ENCODE results near the gene ACTG1. TPM values are rescaled to one million over a fixed set of nuclear protein-coding genes. Genes with fewer than 3 reads are reported as not detected.

Gene ACTG1
- total RNA-seq, 1 donor from 2014 or later: 1,613 TPM

DNA sequence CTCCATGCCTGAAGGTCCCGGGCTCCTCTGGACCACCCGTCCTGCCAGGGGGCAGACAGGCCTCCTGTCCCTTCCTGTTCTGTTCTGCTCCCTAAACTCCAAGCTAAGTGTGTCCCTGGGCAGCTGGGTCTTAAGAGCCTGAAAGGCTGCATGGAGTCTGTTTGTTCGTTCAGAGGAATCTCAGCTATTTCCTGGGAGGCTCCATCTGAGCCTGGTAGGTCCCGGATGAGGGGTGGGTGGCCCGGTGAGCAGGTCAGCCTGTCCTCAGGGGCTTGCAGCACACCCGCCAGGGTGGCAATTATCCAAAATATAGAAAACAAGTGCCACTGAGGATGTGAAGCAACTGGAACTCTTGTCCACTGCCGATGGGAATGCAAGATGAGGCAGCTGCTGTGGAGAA lies 12.6 kb downstream of the ACTG1 start:
- Histone ChIP-seq H3K4me3 (ENCODE audit: low read length in 3 of 3) (no peak overlapping the region), H3K9ac (ENCODE audit: low read depth in 1 of 3, low read length in 3 of 3) (no peak overlapping the region), H3K4me1 (ENCODE audit: control insufficient read depth in 3 of 3, insufficient read depth in 3 of 3, low read length in 3 of 3) (peaks cover 0 to 3% (median 0%) of the 10 kb centered on the region in 3 donors), H3K27ac (ENCODE audit: low read depth, low read length) (no peak overlapping the region), H3K9me3 (ENCODE audit: control insufficient read depth in 3 of 3, low read length in 3 of 3) (no peaks in the 10 kb centered on the region), H3K36me3 (ENCODE audit: control insufficient read depth in 3 of 3, insufficient read depth in 3 of 3, low read length in 3 of 3) (no peaks in the 10 kb centered on the region), H3K27me3 (ENCODE audit: control insufficient read depth in 3 of 3, insufficient read depth in 3 of 3, low read length in 3 of 3) (peaks cover 0 to under 1% (median 0%) of the 10 kb centered on the region in 3 donors)

DNA sequence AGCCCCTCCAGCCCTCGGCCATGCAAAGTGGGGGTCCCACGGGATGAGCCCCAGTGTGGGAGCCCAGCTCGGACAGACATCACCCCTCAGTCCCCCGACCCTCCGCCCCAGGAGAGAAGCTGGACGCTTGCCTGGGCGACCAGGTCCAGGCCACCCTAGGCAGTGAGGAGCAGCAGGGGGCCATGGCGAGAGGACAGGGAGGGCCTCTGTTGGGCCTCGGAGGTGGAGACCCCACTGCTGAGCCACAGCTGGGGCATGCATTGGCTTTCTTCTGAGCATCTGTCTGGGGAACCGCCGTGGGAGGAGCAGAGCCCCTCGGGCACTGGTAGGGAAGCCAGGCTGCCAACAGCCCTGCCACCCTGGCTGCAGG lies 13.0 kb downstream of the ACTG1 start:
- Histone ChIP-seq H3K4me3 (ENCODE audit: low read length in 3 of 3) (no peak overlapping the region), H3K36me3 (ENCODE audit: control insufficient read depth in 3 of 3, insufficient read depth in 3 of 3, low read length in 3 of 3) (no peaks in the 10 kb centered on the region), H3K9me3 (ENCODE audit: control insufficient read depth in 3 of 3, low read length in 3 of 3) (no peaks in the 10 kb centered on the region), H3K4me1 (ENCODE audit: control insufficient read depth in 3 of 3, insufficient read depth in 3 of 3, low read length in 3 of 3) (peaks cover 0 to 3% (median 0%) of the 10 kb centered on the region in 3 donors), H3K9ac (ENCODE audit: low read depth in 1 of 3, low read length in 3 of 3) (peak overlapping the region in 1 of 3 donors; percentile 3), H3K27ac (ENCODE audit: low read depth, low read length) (no peak overlapping the region), H3K27me3 (ENCODE audit: control insufficient read depth in 3 of 3, insufficient read depth in 3 of 3, low read length in 3 of 3) (peaks cover 0 to 5% (median 2%) of the 10 kb centered on the region in 3 donors)

DNA sequence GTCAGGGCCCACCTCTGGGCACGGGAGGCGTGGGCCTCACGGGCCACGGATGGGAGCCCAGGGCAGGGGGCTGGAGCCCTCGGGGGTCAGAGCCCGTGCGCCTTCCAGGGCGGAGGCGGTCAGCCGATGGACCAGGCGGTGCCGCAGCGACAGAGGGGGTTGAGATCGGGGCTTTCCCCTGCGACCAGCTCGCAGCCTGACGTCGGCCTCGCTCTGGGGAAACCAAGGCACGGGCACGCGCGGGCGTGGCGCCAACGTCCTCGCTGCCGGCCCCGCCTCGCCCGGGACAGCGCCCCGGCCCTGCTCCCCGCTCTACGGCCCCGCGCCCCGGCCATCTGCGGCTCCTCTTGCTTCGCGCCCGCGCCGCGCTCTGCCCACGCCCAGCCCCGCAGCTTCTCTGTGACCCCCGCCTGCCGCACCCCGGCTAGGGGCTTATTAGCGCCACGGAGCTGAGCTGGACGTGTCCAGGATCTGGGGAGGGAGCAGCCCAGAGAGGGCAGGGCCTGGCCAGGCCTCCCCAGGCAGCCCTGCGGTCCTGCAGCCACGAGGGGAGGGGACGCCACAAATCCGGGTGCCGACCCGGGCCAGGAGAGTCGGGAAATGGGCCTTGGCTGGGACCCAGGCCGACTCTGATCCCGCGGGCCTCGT lies 13.5 kb downstream of the ACTG1 start:
- H3K4me3 ChIP-seq (ENCODE audit: low read length in 3 of 3): no peak overlapping the region
- peaks cover 0 to 7% (median 6%) of the 10 kb centered on the region in 3 donors for H3K27me3 ChIP-seq (ENCODE audit: control insufficient read depth in 3 of 3, insufficient read depth in 3 of 3, low read length in 3 of 3)

DNA sequence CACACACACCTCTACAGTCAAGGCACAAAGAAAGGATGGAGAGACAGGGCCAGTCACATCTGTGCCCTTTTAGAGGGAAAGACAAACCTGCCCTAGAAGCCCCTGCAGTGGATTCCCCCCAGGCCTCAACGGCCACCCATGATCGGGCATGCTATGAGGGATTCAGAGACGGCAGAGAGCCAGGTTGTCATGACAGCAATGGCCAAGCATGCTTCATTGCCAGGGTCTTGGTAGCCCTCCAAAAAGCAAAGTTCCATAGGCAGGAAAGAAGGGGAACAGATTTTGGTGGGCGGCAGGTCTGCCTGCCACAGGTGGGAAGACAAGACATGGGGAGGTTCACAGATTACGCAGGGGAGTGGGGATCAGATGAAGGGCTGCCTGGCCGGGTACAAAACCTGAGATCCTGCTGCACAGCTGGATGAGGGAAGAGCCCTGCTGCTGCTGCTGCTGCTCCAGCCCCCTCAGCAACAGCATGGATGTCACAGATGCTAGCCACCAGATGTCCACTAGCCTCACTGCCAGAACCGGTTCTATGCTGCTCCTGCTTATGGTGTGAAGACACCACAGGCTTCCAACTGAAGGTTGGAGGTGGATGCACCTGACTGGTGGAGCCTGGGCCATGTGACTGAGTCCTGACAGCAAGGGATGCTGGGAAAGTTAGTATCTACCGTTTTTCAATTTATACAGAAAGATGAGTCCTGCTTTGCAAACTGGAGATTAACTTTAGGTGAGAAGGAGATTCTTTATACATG lies 17.8 kb downstream of the ACTG1 start:
- Histone ChIP-seq H3K9ac (ENCODE audit: low read depth in 1 of 3, low read length in 3 of 3) (no peak overlapping the region), H3K4me3 (ENCODE audit: low read length in 3 of 3) (no peak overlapping the region), H3K4me1 (ENCODE audit: control insufficient read depth in 3 of 3, insufficient read depth in 3 of 3, low read length in 3 of 3) (peaks cover 0 to 5% (median 0%) of the 10 kb centered on the region in 3 donors), H3K27me3 (ENCODE audit: control insufficient read depth in 3 of 3, insufficient read depth in 3 of 3, low read length in 3 of 3) (peaks cover 11 to 23% (median 14%) of the 10 kb centered on the region in 3 donors), H3K9me3 (ENCODE audit: control insufficient read depth in 3 of 3, low read length in 3 of 3) (no peaks in the 10 kb centered on the region), H3K36me3 (ENCODE audit: control insufficient read depth in 3 of 3, insufficient read depth in 3 of 3, low read length in 3 of 3) (no peaks in the 10 kb centered on the region), H3K27ac (ENCODE audit: low read depth, low read length) (no peak overlapping the region)

More for the DNA sequence above, 13.5 kb downstream of the ACTG1 start:
- Histone ChIP-seq H3K9me3 (ENCODE audit: control insufficient read depth in 3 of 3, low read length in 3 of 3) (no peaks in the 10 kb centered on the region), H3K4me1 (ENCODE audit: control insufficient read depth in 3 of 3, insufficient read depth in 3 of 3, low read length in 3 of 3) (peaks cover 0 to 3% (median 0%) of the 10 kb centered on the region in 3 donors), H3K36me3 (ENCODE audit: control insufficient read depth in 3 of 3, insufficient read depth in 3 of 3, low read length in 3 of 3) (no peaks in the 10 kb centered on the region), H3K9ac (ENCODE audit: low read depth in 1 of 3, low read length in 3 of 3) (peak overlapping the region in 1 of 3 donors; percentile 8), H3K27ac (ENCODE audit: low read depth, low read length) (no peak overlapping the region)

DNA sequence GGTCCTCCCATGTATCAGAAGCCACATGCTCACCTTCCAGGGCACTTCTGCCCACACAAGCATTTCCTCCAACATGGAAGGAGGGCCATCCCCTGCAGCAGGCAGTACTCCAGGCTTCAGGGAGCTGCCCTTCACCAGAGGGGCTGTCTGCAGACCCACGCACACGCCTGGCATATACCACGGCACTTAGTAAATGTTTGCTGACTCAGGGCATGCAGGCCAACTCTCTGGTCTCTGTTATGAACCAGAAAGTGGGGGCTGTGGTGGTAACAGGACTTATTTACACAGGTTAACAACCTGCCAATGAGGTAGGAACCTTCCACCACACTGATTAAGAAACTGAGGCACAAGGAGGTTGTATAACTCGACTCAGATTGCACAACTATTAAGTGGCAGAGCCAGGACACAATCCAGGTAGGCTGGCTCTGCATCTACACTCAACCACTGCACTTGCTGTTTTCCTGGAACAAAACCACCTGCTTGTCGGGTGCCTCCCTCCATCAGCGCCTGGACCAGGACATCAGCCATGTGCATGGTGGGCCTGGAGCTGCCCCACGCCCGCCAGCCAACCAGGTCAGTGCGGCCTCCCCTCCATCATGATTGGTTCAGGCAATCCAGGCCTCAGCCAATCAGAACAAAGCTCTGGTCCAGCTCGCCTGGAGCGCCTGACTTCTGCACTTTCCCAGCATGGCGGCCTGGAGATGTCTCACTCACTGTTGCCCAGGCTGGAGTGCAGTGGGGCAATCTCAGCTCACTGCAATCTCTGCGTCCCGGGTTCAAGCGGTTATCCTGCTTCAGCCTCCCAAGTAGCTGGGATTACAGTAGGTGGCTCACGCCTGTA lies 19.2 kb downstream of the ACTG1 start:
- peaks cover 11 to 23% (median 17%) of the 10 kb centered on the region in 3 donors for H3K27me3 ChIP-seq (ENCODE audit: control insufficient read depth in 3 of 3, insufficient read depth in 3 of 3, low read length in 3 of 3)

DNA sequence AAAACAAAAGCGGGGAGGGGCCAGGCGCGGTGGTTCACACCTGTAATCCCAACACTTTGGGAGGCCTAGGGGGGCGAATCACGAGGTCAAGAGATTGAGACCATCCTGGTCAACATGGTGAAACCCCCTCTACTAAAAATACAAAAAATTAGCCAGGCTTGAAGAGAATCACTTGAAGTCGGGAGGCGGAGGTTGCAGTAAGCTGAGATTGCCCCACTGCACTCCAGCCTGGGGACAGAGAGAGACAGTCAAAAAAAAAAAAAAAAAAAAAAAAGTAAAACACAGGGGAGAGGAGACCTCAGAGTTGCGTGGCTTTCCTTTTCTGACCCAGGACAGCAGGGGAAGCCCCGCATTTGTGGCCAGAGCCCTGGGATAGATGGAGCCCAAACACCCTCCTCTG lies 19.9 kb downstream of the ACTG1 start:
- no peak overlapping the region for H3K27ac ChIP-seq (ENCODE audit: low read depth, low read length)
- peaks cover 11 to 23% (median 17%) of the 10 kb centered on the region in 3 donors for H3K27me3 ChIP-seq (ENCODE audit: control insufficient read depth in 3 of 3, insufficient read depth in 3 of 3, low read length in 3 of 3)
- H3K4me1 ChIP-seq (ENCODE audit: control insufficient read depth in 3 of 3, insufficient read depth in 3 of 3, low read length in 3 of 3): peaks cover 0 to 9% (median 4%) of the 10 kb centered on the region in 3 donors
- H3K9ac ChIP-seq (ENCODE audit: low read depth in 1 of 3, low read length in 3 of 3): no peak overlapping the region
- H3K4me3 ChIP-seq (ENCODE audit: low read length in 3 of 3): no peak overlapping the region
- no peaks in the 10 kb centered on the region for H3K36me3 ChIP-seq (ENCODE audit: control insufficient read depth in 3 of 3, insufficient read depth in 3 of 3, low read length in 3 of 3)
- H3K9me3 ChIP-seq (ENCODE audit: control insufficient read depth in 3 of 3, low read length in 3 of 3): no peaks in the 10 kb centered on the region

More for the DNA sequence above, 19.2 kb downstream of the ACTG1 start:
- no peaks in the 10 kb centered on the region for H3K36me3 ChIP-seq (ENCODE audit: control insufficient read depth in 3 of 3, insufficient read depth in 3 of 3, low read length in 3 of 3)
- no peaks in the 10 kb centered on the region for H3K9me3 ChIP-seq (ENCODE audit: control insufficient read depth in 3 of 3, low read length in 3 of 3)
- no peak overlapping the region for H3K9ac ChIP-seq (ENCODE audit: low read depth in 1 of 3, low read length in 3 of 3)
- no peak overlapping the region for H3K4me3 ChIP-seq (ENCODE audit: low read length in 3 of 3)
- peaks cover 0 to 8% (median 3%) of the 10 kb centered on the region in 3 donors for H3K4me1 ChIP-seq (ENCODE audit: control insufficient read depth in 3 of 3, insufficient read depth in 3 of 3, low read length in 3 of 3)
- H3K27ac ChIP-seq (ENCODE audit: low read depth, low read length): no peak overlapping the region

DNA sequence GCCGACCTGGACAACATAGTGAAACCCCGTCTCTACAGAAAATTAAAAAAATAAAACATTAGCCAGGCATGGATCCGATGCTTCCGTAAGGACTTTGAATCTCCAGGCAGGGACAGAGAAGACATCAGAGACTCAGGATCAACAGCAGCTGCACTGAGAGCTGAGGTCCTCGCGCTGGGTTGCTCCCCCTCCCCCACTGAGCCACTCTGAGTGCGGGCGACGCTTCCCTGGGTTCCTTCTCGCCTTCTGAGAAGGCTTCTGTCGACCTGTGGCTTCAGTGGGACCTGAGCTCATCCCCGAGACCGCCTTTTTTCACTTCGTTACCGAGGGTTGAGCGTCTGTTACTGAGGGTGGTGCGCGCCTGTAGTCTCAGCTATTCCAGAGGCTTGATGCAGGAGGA lies 20.4 kb downstream of the ACTG1 start:
- H3K9ac ChIP-seq (ENCODE audit: low read depth in 1 of 3, low read length in 3 of 3): no peak overlapping the region
- H3K27me3 ChIP-seq (ENCODE audit: control insufficient read depth in 3 of 3, insufficient read depth in 3 of 3, low read length in 3 of 3): peaks cover 11 to 23% (median 17%) of the 10 kb centered on the region in 3 donors
- H3K9me3 ChIP-seq (ENCODE audit: control insufficient read depth in 3 of 3, low read length in 3 of 3): no peaks in the 10 kb centered on the region
- no peaks in the 10 kb centered on the region for H3K36me3 ChIP-seq (ENCODE audit: control insufficient read depth in 3 of 3, insufficient read depth in 3 of 3, low read length in 3 of 3)
- H3K4me1 ChIP-seq (ENCODE audit: control insufficient read depth in 3 of 3, insufficient read depth in 3 of 3, low read length in 3 of 3): peaks cover 4 to 13% (median 9%) of the 10 kb centered on the region in 3 donors
- H3K27ac ChIP-seq (ENCODE audit: low read depth, low read length): no peak overlapping the region
- H3K4me3 ChIP-seq (ENCODE audit: low read length in 3 of 3): no peak overlapping the region

DNA sequence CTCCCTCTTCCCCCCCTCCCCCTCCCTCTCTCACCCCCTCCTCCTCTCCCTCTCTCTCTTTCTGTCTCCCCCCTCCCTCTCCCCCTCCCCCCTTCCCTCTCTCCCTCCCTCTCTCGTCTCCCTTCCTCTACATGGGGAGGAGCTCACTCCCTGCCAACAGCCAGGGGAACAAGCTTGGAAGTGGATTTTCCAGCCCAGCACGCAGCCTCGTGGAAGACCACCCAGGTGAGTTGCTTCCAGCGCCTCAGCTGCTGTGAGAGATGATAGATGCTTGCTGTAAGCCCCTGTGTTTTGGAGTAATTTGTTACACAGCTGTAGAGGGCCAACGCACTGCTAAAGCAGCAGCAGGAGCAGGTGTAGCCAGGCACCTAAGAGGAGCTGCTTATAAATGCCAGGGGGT lies 20.8 kb downstream of the ACTG1 start:
- H3K9ac ChIP-seq (ENCODE audit: low read depth in 1 of 3, low read length in 3 of 3): no peak overlapping the region
- H3K27ac ChIP-seq (ENCODE audit: low read depth, low read length): no peak overlapping the region
- peaks cover 11 to 23% (median 17%) of the 10 kb centered on the region in 3 donors for H3K27me3 ChIP-seq (ENCODE audit: control insufficient read depth in 3 of 3, insufficient read depth in 3 of 3, low read length in 3 of 3)
- peaks cover 4 to 13% (median 9%) of the 10 kb centered on the region in 3 donors for H3K4me1 ChIP-seq (ENCODE audit: control insufficient read depth in 3 of 3, insufficient read depth in 3 of 3, low read length in 3 of 3)
- no peaks in the 10 kb centered on the region for H3K36me3 ChIP-seq (ENCODE audit: control insufficient read depth in 3 of 3, insufficient read depth in 3 of 3, low read length in 3 of 3)
- no peak overlapping the region for H3K4me3 ChIP-seq (ENCODE audit: low read length in 3 of 3)
- H3K9me3 ChIP-seq (ENCODE audit: control insufficient read depth in 3 of 3, low read length in 3 of 3): no peaks in the 10 kb centered on the region

DNA sequence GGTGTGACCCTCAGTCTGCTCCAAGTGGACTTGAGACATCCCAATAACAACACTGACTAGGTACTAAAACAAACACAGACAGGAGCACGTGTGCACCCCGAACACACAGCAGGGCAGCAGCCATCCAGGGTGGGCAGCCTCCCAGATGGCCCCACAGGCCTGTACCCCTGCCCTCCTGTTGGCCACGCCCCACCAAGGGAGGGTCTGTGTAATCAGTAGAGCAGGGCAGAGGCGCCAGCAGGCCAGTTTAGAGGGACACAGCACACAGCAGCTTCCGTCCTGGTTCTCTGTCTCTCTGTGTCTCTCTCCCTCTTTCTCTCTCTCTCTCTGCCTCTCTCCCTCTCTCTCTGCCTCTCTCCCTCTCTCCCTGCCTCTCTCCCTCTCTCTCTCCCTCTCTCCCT lies 21.4 kb downstream of the ACTG1 start:
- no peaks in the 10 kb centered on the region for H3K36me3 ChIP-seq (ENCODE audit: control insufficient read depth in 3 of 3, insufficient read depth in 3 of 3, low read length in 3 of 3)
- no peaks in the 10 kb centered on the region for H3K9me3 ChIP-seq (ENCODE audit: control insufficient read depth in 3 of 3, low read length in 3 of 3)

More for the DNA sequence above, 21.4 kb downstream of the ACTG1 start:
- Histone ChIP-seq H3K4me1 (ENCODE audit: control insufficient read depth in 3 of 3, insufficient read depth in 3 of 3, low read length in 3 of 3) (peaks cover 4 to 13% (median 9%) of the 10 kb centered on the region in 3 donors), H3K4me3 (ENCODE audit: low read length in 3 of 3) (no peak overlapping the region), H3K27ac (ENCODE audit: low read depth, low read length) (no peak overlapping the region), H3K9ac (ENCODE audit: low read depth in 1 of 3, low read length in 3 of 3) (no peak overlapping the region), H3K27me3 (ENCODE audit: control insufficient read depth in 3 of 3, insufficient read depth in 3 of 3, low read length in 3 of 3) (peaks cover 11 to 23% (median 17%) of the 10 kb centered on the region in 3 donors)
